ENCODE measurements around the gene LZTR1. TPM values are rescaled to one million over a fixed set of nuclear protein-coding genes. Genes with fewer than 3 reads are reported as not detected.

The LZTR1 gene
- total and polyA plus RNA-seq, 2 donors (not counting 3 experiments of a cell fraction or from before 2014, with no cell fraction given) = 56.6 to 86.8 TPM

DNA sequence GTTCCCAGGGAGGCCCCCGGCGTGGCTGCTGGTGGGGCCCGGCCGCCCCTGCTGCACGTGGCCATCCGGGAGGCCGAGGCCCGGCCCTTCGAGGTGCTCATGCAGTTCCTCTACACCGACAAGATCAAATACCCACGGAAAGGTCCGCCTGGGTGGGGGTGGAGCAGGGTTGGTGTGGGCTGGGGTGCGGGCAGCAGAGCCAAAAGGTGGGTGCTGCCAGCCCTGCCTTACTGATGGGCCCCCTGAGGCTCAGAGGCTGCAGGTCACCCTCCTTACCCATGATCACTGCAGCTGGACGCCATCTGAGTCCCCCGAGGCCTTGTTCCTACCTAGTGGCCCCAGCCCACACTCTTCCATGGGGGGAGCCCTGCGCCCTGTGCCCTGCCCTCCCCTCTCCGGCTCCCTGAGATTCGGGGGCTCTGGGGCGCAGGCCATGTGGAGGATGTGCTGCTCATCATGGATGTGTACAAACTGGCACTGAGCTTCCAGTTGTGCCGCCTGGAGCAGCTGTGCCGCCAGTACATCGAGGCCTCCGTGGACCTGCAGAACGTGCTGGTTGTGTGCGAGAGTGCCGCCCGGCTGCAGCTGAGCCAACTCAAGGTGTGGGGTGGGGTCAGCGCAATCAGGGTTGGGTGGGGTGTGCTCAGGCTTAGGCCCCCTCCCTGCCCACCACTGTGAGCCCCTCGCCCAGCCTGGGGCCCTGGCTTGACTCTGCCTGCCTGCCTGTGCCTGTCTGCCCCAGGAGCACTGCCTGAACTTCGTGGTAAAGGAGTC lies 12.2 kb downstream of the LZTR1 start:
- no peak for DNase-seq (ENCODE audit: low read depth, low spot score)
- Histone ChIP-seq H3K36me3 (ENCODE audit: control insufficient read depth in 2 of 2, extremely low read depth in 1 of 2, insufficient read depth in 2 of 2, low read length in 2 of 2) (peaks cover 5 to 36% of the 10 kb centered on the region in 2 experiments), H3K4me3 (replicated peaks in 1 of 3; ENCODE audit: insufficient read depth in 1 of 3, low read depth in 1 of 3, low read length in 3 of 3) (no peak overlapping the region), H3K4me2 (ENCODE audit: insufficient read depth, low read length) (no peak overlapping the region), H3K9me3 (replicated peaks; ENCODE audit: control insufficient read depth, insufficient read depth, low read length) (no peaks in the 10 kb centered on the region), H3K27ac (ENCODE audit: insufficient read depth, low read depth, low read length) (no peak overlapping the region), H4K20me1 (replicated peaks; ENCODE audit: control insufficient read depth, extremely low read depth, insufficient read depth, low read length) (no peaks in the 10 kb centered on the region), H3K4me1 (ENCODE audit: control insufficient read depth, extremely low read depth, insufficient read depth, low read length) (no peaks in the 10 kb centered on the region), H3K9me1 (replicated peaks; ENCODE audit: control insufficient read depth, extremely low read depth, insufficient read depth, low read length) (no peaks in the 10 kb centered on the region), H3K9ac (replicated peaks; ENCODE audit: extremely low read depth, insufficient read depth, low read length) (no peak overlapping the region), H3K27me3 (ENCODE audit: control insufficient read depth in 2 of 2, insufficient read depth in 2 of 2, low read length in 2 of 2) (no peaks in the 10 kb centered on the region), H2AFZ (ENCODE audit: low read depth, low read length) (no peak overlapping the region), H3K79me2 (ENCODE audit: control insufficient read depth, insufficient read depth, low read length) (no peaks in the 10 kb centered on the region)
- no TSS peak for BruUV-seq (replicated peaks)
- intact Hi-C loops (cut with micrococcal nuclease) (no loop called here), dilution Hi-C loops (cut with MboI; ENCODE audit: extremely low pct_ligation_motif_present, low sequenced_read_pairs) (no loop called here)
- no peak for FAIRE-seq
- TF ChIP-seq GATA2 (IDR thresholded peaks at IDR 0.05; ENCODE audit: insufficient read depth, insufficient read length, low read depth, low read length) (no peak), POLR2AphosphoS5 (IDR thresholded peaks at IDR 0.05; ENCODE audit: insufficient read depth, low read depth, low read length) (no peak), JUN (IDR thresholded peaks at IDR 0.05; ENCODE audit: borderline replicate concordance, insufficient read depth, insufficient read length, low read depth) (no peak), FOS (IDR thresholded peaks at IDR 0.05; ENCODE audit: borderline replicate concordance, insufficient read depth, low read length) (no peak), POLR2A (IDR thresholded peaks at IDR 0.05; ENCODE audit: low read depth, low read length) (no peak), MYC (IDR thresholded peaks at IDR 0.05; ENCODE audit: low read depth, low read length) (no peak), EZH2 (IDR thresholded peaks at IDR 0.05; ENCODE audit: borderline replicate concordance, low read depth, low read length, severe bottlenecking) (no peak)
- TF ChIP-seq, protein P1, sequence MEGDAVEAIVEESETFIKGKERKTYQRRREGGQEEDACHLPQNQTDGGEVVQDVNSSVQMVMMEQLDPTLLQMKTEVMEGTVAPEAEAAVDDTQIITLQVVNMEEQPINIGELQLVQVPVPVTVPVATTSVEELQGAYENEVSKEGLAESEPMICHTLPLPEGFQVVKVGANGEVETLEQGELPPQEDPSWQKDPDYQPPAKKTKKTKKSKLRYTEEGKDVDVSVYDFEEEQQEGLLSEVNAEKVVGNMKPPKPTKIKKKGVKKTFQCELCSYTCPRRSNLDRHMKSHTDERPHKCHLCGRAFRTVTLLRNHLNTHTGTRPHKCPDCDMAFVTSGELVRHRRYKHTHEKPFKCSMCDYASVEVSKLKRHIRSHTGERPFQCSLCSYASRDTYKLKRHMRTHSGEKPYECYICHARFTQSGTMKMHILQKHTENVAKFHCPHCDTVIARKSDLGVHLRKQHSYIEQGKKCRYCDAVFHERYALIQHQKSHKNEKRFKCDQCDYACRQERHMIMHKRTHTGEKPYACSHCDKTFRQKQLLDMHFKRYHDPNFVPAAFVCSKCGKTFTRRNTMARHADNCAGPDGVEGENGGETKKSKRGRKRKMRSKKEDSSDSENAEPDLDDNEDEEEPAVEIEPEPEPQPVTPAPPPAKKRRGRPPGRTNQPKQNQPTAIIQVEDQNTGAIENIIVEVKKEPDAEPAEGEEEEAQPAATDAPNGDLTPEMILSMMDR (IDR thresholded peaks at IDR 0.05; ENCODE audit: extremely low read depth in 1 of 2, insufficient read depth in 1 of 2, low read depth in 1 of 2, low read length in 2 of 2) = no peak
- TF ChIP-seq, protein P2, sequence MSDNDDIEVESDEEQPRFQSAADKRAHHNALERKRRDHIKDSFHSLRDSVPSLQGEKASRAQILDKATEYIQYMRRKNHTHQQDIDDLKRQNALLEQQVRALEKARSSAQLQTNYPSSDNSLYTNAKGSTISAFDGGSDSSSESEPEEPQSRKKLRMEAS (IDR thresholded peaks at IDR 0.05; ENCODE audit: insufficient read depth, insufficient read length) = no peak
- ChIA-PET POLR2A (no interaction called here), CTCF (interaction anchor here (2.3 kb wide), 1 partner anchor 12 kb away, joined by 5 read pairs; the partner anchor contains the start of gene LZTR1)

All from endothelial cell of umbilical vein (primary cell).